Inflammatory macrophage (primary cell): Measurements from ENCODE around the gene MEAF6.
A peak's percentile ranks its signal among the peaks of the same experiment; 100 is the strongest.
"Not testable (repeated sequence)": the region's sequence is repeated elsewhere in the genome, so short reads cannot be mapped to it uniquely, and the experiment has no call there.

ENCODE experiments used
- DNase-seq, 2 donors: peaks; one replicate each; pipeline ENCODE4 v3.0.0-alpha.2; 2020 to 2022
- total RNA-seq, 18 experiments: gene quantifications; one replicate each; lab custom pipeline; 2026; ENCODE audit warnings: mixed read lengths in 6 of 18, inconsistent platforms in 2 of 18; lab: John Stamatoyannopoulos, UW

Gene MEAF6
- total RNA-seq = 19.1 to 49.1 (median 38.7) reads per million in 18 experiments

DNA sequence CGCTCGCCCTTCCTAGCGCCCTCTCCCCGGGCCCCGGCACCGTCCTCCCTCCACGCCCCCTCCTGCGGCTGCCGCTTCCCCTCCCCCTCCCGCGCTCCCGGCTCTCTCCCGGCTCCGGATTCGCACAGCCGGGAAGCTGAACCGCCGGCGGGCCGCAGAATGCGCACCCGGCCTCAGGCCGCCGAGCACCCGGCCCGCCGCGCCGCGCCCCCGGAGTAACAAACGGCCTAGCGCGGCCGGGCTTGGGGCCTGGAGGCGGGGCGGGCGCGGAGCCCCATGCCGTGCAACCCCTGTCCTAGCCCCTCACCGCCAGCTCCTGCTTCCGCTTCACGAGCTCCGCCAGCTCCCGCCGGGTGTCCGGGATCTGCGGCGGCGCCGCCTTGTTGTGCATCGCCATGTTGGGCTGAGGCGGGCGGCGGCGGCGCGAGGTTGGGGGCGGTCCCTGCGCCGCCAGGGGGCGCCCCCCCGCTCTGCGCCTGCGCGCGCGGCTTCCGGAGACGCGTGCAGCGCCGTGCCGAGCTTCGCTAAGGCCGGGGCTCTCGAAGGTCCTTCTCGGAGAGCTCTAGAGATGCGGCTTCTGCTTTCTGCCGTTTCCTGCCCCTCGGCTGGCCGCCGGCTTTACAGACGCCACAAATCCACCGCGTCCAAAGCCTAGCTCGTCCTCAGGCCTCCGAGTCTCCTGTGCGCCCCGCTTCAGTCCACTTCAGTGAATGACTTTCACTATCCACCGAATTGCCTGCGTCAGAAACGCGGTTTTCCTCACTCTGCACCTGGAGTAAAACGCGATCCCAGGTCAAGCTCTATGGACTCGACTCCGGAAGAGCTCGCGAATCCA is at the start of gene MEAF6:
Gene MEAF6, minus strand, starts transcription at position 417 of the 835 bp plus-strand sequence. Its CDS starts 20 bp downstream, at position 397.
- peak; percentile 86 to 92 for DNase-seq

- no peak for DNase-seq
Measured at GRCh38 chr1:37562984-37563383, 48.4 kb upstream of the MEAF6 start.

DNA sequence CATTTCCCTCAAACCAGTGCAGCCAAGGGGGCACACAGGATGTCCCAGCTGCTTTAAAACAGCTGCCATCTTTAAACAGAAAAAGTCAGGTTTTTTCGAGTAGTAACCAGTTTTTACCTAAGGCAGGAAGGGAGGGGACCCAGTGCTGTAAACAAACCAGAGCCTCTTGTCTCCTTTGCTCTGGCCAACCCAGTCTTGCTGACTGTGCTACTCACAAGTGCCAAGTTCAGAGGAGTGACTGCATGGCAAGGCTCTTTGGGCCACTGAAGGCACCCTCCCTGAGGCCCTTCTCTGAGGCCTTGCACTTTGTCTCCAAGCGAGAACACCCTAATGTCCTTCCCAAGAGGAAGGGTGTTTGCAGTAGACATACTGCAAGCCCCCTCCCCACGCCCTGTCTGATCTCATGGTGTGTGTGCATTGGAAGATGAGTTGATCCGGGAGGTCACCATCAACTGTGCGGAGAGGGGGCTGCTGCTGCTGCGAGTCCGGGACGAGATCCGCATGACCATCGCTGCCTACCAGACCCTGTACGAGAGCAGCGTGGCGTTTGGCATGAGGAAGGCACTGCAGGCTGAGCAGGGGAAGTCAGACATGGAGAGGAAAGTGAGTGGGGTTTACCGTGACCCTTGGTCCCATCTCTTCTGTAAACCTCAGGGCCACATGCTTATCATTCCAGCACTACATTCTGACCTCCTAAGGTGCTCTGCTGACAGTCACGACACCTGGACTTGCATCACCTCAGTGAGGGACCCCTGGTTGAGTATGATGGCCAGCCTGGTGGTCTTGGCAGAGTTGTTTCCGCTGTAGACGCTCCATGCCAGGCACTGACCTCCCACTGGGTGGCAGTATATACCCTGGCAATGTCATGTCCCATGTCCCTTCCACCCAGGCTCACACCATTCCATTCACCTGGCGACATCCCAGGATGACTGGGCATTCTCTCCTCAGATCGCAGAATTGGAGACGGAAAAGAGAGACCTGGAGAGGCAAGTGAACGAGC is 46.9 kb upstream of the MEAF6 start:
- peak in 1 of 2 donors; percentile 8 for DNase-seq

- no peak for DNase-seq
Measured at GRCh38 chr1:37560401-37561132, 46.0 kb upstream of the MEAF6 start.

GRCh38 chr1:37559957-37560379 is 45.4 kb upstream of the MEAF6 start:
- not testable (repeated sequence) for DNase-seq

DNA sequence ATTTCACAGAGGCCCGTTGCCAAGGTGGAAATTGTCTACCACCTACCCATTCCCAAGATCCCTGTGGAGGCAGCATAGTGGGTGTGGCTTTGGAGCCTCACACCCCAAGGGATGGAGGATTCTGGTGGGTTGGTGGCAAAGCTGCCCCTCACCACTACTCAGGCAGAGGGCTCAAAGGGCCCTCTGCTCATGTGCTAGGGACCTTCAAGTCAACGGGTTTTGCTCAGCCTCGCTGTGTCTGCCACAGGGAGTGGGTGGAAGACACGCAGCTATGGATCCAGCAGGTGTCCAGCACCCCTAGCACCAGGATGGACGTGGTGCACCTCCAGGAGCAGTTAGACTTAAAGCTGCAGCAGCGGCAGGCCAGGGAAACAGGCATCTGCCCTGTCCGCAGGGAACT is 44.5 kb upstream of the MEAF6 start:
- DNase-seq = no peak

GRCh38 chr1:37558411-37558810 is 43.8 kb upstream of the MEAF6 start:
- DNase-seq = no peak

DNA sequence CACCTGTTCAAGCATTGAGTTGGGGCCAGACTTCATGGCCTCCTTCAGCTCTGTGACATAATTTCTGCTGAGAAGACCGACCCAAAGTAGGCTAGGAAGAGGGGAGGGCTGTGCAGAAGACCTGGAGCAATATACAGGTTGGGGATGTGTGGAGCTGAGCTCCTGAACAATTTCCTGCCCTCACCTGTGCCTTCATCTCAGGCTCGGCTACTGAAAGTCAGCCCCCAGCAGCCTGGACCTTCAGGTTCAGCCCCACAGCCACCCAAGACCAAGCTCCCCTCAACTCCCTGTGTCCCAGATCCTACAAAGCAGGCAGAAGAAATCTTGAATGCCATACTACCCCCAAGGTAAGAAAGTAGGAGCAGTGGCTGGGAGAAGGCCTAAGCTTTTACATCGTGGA is 42.8 kb upstream of the MEAF6 start:
- DNase-seq = no peak

- peak; percentile 52 to 70 for DNase-seq
Measured at GRCh38 chr1:37556712-37557196, 42.2 kb upstream of the MEAF6 start, which contains the start of gene DNALI1. DNALI1 (plus strand) TSS chr1:37556940; CDS start chr1:37556995, 55 bp downstream.

DNA sequence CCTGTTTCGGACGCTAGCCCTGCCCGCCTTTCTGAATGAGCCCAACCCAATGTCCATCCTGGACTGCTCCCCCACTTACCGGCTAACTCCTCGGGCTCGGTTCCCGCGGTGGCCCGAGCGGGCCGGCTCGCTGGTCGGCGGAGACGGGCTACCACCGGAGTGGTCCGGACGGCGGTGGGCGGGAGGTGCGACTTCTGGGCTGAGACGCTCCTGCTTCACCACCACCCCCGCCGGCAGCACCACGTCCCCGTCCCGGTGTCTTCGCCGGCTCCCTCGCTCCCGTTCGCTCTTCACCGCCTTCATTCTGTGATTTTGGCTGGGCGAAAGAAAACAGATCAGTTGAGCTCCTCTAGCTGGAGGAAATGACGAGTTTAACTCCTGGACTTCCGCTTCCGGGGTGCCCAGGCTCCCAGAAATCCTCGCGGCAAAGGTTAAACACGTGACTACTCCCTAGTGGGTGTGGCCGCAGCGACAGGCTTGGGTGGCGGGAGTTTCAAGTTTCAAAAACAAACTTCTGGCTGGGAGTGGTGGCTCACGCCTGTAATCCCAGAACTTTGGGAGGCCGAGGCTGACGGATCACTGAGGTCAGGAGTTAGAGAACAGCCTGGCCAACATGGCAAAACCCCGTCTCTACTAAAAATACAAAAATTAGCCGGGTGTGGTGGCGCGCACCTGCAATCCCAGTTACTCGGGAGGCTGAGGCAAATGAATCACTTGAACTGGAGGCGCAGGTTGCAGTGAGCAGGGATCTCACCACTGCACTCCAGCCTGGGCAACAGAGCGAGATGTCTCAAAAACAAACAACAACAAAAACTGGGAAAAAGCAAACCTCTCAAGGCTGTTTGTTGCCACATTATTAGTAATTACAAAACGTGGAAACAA is 39.6 kb upstream of the MEAF6 start, which contains the start of gene SNIP1:
Gene SNIP1, minus strand, starts transcription at position 367 of the 882 bp plus-strand sequence. Its CDS starts 64 bp downstream, at position 303.
- DNase-seq = peak; percentile 96

DNA sequence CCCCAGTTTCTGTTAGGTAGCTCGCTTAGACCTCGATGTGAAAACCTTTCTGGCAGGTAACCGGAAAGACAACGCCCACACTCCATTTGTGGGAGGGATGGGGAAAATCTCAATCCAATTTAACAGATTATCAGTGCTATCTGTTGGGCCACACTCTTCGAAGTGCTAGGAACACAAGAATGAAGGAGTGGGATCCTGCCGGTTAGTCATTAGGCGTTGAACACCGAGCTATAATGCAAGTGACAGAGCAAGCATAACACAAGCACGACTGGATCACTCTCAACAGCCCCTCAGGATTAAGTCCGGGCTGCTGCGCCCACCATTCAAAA is 39.0 kb upstream of the MEAF6 start:
- no peak for DNase-seq

DNA sequence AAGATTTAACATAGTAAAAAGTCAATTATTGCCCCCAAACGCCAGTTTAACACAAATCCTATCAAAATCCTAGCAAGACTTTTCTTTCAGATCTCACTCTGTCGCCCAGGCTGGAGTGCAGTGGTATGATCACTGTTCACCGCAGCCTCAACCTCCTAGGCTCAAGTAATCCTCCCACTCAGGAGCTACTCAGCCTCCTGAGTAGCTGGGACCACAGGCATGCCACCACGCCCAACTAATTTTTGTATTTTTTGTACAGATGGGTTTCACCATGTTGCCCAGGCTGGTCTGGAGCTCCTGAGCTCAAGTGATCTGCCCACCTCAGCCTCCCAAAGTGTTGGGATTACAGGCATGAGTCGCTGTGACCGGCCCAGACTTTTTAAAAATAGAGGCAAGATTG is 34.8 kb upstream of the MEAF6 start:
- no peak for DNase-seq

DNA sequence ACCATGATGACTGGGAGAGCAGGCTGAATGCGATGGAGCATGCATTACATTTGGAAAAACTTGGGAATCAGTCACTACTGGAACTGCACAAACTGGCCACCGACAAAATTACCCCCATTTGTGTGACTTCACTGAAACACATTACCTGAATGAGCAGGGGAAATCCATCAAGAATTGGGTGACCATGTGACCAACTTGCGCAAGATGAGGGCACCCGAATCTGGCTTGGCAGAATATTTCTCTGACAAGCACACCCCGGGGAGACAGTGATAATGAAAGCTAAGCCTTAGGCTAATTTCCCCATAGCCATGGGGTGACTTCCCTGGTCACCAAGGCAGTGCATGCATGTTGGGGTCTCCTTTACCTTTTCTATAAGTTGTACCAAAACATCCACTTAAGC is 30.5 kb upstream of the MEAF6 start:
- no peak for DNase-seq

DNA sequence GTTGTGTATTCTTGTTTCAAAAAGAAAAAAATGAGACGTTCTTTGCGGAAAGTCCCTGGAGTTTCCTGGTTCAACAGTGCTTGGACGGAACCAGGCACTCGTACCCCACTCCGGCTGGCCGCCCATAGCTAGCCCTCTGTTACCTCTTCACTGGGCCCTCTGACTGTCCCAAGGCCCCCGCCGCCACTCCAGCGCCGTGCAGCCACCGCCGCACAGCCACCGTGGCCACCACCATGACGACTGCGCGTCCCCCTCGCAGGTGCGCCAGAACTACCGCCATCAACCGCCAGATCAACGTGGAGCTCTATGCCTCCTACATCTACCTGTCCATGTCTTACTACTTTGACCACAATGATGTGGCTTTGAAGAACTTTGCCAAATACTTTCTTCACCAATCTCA is 30.0 kb upstream of the MEAF6 start:
- no peak for DNase-seq

DNA sequence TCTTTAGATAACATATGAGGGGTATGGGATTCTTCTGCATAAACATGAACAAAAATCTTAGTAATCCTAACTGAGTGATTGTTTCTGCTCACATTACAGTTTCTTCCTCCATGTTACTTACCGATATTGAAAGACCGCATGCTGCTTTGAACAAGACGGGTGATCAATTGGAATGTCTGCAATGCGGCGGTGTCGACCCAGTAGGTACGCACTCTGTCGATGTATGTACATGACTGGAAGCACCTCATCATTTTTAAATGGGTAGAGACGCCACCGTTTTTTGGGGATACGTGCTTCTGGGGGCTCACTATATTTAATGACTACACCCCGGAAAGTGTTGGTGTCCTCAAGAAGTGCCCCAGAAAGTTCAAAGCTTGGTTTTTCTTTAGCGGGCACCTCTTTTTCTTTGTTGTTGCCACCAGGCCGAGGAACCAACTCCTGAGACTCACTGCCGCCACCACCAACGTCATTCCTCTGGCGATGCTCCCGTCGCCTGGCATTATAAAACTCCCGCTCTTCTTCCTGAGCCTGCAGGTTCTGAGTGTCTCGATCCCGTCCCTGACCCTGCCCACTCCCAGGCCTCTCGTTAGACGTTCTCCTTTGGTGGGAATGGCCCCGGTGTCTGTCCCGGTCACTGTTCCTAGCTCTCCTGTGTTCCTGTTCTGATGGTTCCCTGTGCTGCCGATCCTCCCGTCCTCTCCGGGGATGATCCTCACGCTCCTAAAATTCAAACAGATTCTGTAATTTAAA is 25.6 kb upstream of the MEAF6 start:
- no peak for DNase-seq

GRCh38 chr1:37539154-37539553 is 24.6 kb upstream of the MEAF6 start:
- not testable (repeated sequence) for DNase-seq

- DNase-seq = no peak
Measured at GRCh38 chr1:37537378-37537777, 22.8 kb upstream of the MEAF6 start.

DNA sequence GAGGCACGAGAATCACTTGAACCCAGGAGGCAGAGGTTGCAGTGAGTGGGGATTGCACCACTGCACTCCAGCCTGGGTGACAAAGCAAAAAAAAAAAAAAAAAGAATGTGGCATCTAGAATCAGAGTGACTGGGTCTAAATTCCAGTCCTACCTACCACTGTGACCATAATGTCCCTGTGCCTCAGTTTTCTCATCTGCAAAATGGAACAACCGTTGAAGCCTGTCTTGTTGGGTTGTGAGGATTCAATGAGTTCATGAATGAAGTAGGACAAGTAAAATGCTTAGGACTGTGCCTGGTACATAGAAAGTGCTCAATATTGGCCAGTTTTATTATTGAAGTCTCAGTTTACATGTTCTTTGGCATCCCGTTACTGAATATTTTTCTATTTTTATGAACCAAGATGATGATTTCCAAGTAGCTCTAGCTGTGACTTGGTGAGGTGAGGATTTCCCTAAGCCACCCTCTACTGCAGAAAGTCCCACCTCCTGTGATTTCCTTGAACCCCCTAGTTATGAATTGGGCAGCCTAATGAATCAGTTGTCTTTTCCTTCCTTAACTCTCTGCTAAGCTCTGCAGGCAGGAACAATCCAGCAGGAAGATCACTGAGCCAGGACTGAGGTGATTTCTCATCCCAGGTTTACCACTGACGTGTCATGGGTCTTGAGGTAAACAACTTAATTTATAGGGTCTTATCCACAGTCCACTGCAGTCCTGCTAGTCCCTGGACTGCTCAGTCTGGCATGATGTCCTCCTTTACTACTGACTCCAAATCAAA is 18.9 kb upstream of the MEAF6 start:
- DNase-seq = no peak

GRCh38 chr1:37532418-37533156 is 18.0 kb upstream of the MEAF6 start:
- DNase-seq = not testable (repeated sequence)
